ENCODE measurements around the gene SAP25.

GRCh38 chr7:100563809-100564400 lies 9.8 kb downstream of the SAP25 start:
- TF ChIP-seq POLR2A (IDR thresholded peaks at IDR 0.05; ENCODE audit: low read length) (no peak), GATA1 (IDR thresholded peaks at IDR 0.05; ENCODE audit: low read depth, low read length) (no peak)

All from erythroblast (primary cell).